Esophagus squamous epithelium (tissue), 5 donors: ENCODE data around the gene CXCL14. TPM values are rescaled to one million over a fixed set of nuclear protein-coding genes. Genes with fewer than 3 reads are reported as not detected.

Source experiments
- DNase-seq: peaks from one replicate; lab custom pipeline; 2025; lab: John Stamatoyannopoulos, UW
- H3K27ac ChIP-seq, 4 donors: fragments of 200-600 bp; sonication (generic); one replicate each; pipeline ENCODE4 v1.5.1; 2016 to 2019; ENCODE audit warnings: mild to moderate bottlenecking in 1 of 4
- H3K27me3 ChIP-seq, 4 donors: fragments of 200-600 bp; sonication (generic); 1 replicate in 3 of 4; 2 replicates in 1 of 4; pipeline versions ENCODE4 v1.5.1 to v1.6.0; 2017 to 2021; ENCODE audit warnings: antibody characterized with exemption in 1 of 4
- H3K36me3 ChIP-seq, 3 donors: fragments of 200-600 bp; sonication (generic); one replicate each; pipeline ENCODE4 v1.5.1; 2016 to 2019
- H3K4me1 ChIP-seq, 3 donors: fragments of 200-600 bp; sonication (generic); one replicate each; pipeline ENCODE4 v1.5.1; 2017 to 2019
- H3K4me3 ChIP-seq, 4 donors: fragments of 200-600 bp; sonication (generic); 1 replicate in 3 of 4; 2 replicates in 1 of 4; pipeline ENCODE4 v1.5.1; 2016 to 2019; ENCODE audit warnings: mild to moderate bottlenecking in 2 of 4, moderate library complexity in 1 of 4
- H3K9me3 ChIP-seq, 3 donors: fragments of 200-600 bp; sonication (generic); one replicate each; pipeline ENCODE4 v1.5.1; 2016 to 2019
- POLR2A ChIP-seq, 4 donors: fragments of 450-650 bp; IDR thresholded peaks; one replicate each; pipeline ENCODE4 v1.6.1; 2017; ENCODE audit warnings: antibody characterized with exemption in 4 of 4, mild to moderate bottlenecking in 4 of 4, moderate library complexity in 3 of 4
- WGBS, 2 donors: methylation state at CpG; one replicate each; pipeline ENCODE4 v1.1.5; 2018; 5-methylcytosine and 5-hydroxymethylcytosine counted together
- intact Hi-C: fragments of 100-400 bp; cut with DNase I; formaldehyde crosslinking; loops from one replicate; pipeline ENCODE4 v1.15.0; 2022
- total RNA-seq, 4 donors: library from RNA; depleted of rRNA; stranded (reverse); fragments of >200 nt; gene quantifications; one replicate each; pipeline ENCODE4 v1.1.0, GENCODE V29; 2016
- TF ChIP-seq, protein P1 (sequence below), 6 experiments: fragments of 450-650 bp in 4 of 6; fragments of 200-600 bp in 2 of 6; sonication (generic) in 2 of 6; IDR thresholded peaks; one replicate each; pipeline ENCODE4 v1.5.1; 2016 to 2019; ENCODE audit warnings: antibody characterized with exemption in 6 of 6, mild to moderate bottlenecking in 4 of 6, moderate library complexity in 4 of 6
- donor health status: DM: yes; HTN: yes; CAD: no.

Gene CXCL14
- total RNA-seq, 4 donors from 2014 or later: 23.1 to 160 (median 95.4) TPM

DNA sequence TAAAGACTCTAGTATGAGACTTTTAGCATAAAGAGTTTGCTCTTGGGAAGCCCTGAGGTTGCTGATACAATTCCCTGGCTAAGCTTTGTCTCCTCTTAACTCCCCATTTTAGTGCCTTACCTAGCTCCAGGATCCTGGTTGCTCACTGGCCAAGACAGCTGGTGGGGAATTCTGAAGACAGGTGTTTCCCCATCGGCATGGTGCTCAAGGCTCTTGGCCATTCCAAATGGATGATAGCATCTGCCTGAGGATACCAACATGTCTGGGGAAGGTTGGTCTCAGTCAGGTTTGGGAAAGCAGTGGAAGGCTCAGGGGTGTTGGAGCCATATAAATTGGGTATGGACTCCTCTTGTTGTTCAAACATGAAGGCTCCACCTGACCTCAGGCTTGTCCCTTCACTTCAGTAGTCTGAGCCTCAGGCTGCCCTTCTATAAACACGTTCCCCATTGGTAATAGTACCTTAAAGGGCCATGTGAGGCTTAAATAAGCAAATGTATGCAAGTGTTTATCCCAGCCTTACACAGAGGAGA is 44.5 kb upstream of the CXCL14 start:
- 79 to 83% methylated on average over 2 of the region's 2 CpGs for WGBS, 2 donors
- Histone ChIP-seq H3K4me1 (no peaks in the 10 kb centered on the region), H3K27me3 (no peaks in the 10 kb centered on the region), H3K27ac (no peak overlapping the region), H3K4me3 (no peak overlapping the region), H3K9me3 (peaks cover 0 to 20% (median 0%) of the 10 kb centered on the region in 3 donors), H3K36me3 (no peaks in the 10 kb centered on the region)
- intact Hi-C loops: no loop called here
- DNase-seq: no peak
- TF ChIP-seq POLR2A (IDR thresholded peaks at IDR 0.05): no peak
- TF ChIP-seq, protein P1, sequence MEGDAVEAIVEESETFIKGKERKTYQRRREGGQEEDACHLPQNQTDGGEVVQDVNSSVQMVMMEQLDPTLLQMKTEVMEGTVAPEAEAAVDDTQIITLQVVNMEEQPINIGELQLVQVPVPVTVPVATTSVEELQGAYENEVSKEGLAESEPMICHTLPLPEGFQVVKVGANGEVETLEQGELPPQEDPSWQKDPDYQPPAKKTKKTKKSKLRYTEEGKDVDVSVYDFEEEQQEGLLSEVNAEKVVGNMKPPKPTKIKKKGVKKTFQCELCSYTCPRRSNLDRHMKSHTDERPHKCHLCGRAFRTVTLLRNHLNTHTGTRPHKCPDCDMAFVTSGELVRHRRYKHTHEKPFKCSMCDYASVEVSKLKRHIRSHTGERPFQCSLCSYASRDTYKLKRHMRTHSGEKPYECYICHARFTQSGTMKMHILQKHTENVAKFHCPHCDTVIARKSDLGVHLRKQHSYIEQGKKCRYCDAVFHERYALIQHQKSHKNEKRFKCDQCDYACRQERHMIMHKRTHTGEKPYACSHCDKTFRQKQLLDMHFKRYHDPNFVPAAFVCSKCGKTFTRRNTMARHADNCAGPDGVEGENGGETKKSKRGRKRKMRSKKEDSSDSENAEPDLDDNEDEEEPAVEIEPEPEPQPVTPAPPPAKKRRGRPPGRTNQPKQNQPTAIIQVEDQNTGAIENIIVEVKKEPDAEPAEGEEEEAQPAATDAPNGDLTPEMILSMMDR (IDR thresholded peaks at IDR 0.05): no peak

DNA sequence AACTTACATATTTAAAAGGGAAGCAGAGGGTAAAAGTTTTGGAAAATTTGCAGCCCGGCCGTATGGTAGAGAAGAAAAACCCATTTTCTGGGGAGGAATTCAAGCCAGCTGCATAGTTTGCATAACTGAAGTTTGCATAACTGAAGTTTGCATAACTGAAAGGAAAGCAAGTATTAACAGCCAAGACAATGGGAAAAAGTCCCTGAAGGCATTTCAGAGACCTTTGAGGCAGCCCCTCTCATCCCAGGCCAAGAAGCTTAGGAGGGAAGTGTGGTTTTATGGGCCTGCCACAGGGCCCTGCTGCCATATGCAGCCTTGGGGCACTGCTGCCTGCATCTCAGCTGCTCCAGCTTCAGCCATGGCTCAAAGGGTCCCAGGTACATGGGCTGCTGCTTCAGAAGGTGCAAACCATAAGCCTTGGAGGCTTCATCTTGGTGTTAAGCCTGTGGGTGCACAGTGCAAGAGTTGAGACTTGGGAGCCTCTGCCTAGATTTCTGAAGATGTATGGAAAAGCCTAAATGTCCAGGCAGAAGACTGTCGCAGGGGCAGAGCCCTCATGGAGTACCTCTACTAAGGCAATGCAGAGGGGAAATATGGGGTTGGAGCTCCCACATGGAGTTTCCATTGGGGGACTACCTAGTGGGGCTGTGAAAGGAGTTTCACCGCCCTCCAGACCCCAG is 36.9 kb upstream of the CXCL14 start:
- no peak overlapping the region for H3K27ac ChIP-seq
- no peaks in the 10 kb centered on the region for H3K27me3 ChIP-seq
- peaks cover 0 to 20% (median 9%) of the 10 kb centered on the region in 3 donors for H3K9me3 ChIP-seq
- no peak for DNase-seq
- WGBS, 2 donors: 43 to 66% methylated on average over 3 to 4 of the region's 4 CpGs
- no peak overlapping the region for H3K4me3 ChIP-seq
- no peaks in the 10 kb centered on the region for H3K36me3 ChIP-seq
- H3K4me1 ChIP-seq: no peaks in the 10 kb centered on the region
- TF ChIP-seq POLR2A (IDR thresholded peaks at IDR 0.05): no peak
- TF ChIP-seq, protein P1 (IDR thresholded peaks at IDR 0.05): no peak
- intact Hi-C loops: no loop called here

DNA sequence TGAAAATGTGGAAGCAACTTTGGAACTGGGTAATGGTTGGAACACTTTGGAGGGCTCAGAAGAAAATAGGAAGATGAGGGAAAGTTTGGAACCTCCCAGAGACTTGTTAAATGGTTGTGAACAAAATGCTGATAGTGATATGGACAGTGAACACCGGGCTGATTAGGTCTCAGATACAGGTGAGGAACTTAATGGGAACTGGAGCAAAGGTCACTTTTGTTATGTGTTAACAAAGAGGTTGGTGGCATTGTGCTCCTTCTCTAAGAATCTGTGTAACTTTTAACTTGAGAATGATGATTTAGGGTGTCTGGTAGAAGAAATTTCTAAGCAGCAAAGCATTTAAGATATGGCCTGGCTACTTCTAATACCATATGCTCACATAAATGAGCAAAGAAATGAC is 36.4 kb upstream of the CXCL14 start:
- Histone ChIP-seq H3K27me3 (no peaks in the 10 kb centered on the region), H3K9me3 (peaks cover 0 to 18% (median 9%) of the 10 kb centered on the region in 3 donors), H3K36me3 (no peaks in the 10 kb centered on the region), H3K4me3 (no peak overlapping the region), H3K4me1 (peaks cover 0 to 5% (median 0%) of the 10 kb centered on the region in 3 donors), H3K27ac (no peak overlapping the region)
- intact Hi-C loops: no loop called here
- WGBS, 2 donors: 78 to 93% methylated on average over 1 of the region's 1 CpG
- DNase-seq: no peak
- no peak for TF ChIP-seq POLR2A (IDR thresholded peaks at IDR 0.05)
- TF ChIP-seq, protein P1 (IDR thresholded peaks at IDR 0.05): no peak

DNA sequence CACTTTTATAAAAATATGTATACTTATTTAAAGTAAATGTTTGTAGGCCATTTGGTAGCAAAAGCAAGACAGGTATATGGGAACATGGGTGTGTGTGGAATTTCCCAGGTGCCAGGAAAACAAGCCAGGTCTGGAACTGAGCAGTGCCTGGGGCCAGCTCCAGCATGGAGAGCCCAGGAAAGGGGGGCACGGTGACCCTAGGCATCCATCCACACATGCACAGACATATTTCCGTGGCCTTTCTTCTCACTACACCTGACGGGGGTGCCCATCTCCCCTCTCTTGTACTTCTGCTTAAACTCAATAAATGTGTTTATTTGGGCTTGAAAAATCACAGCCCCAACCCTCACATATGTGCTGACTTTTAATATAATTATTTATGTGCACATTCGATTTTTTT is 31.2 kb upstream of the CXCL14 start:
- H3K9me3 ChIP-seq: no peaks in the 10 kb centered on the region
- H3K27me3 ChIP-seq: no peaks in the 10 kb centered on the region
- no peak overlapping the region for H3K4me3 ChIP-seq
- intact Hi-C loops: no loop called here
- H3K4me1 ChIP-seq: peaks cover 0 to 30% (median 9%) of the 10 kb centered on the region in 3 donors
- WGBS, 2 donors: 50 to 55% methylated on average over 4 of the region's 4 CpGs
- H3K27ac ChIP-seq: no peak overlapping the region
- no peak for DNase-seq
- TF ChIP-seq, protein P1 (IDR thresholded peaks at IDR 0.05): no peak
- no peak for TF ChIP-seq POLR2A (IDR thresholded peaks at IDR 0.05)
- no peaks in the 10 kb centered on the region for H3K36me3 ChIP-seq

DNA sequence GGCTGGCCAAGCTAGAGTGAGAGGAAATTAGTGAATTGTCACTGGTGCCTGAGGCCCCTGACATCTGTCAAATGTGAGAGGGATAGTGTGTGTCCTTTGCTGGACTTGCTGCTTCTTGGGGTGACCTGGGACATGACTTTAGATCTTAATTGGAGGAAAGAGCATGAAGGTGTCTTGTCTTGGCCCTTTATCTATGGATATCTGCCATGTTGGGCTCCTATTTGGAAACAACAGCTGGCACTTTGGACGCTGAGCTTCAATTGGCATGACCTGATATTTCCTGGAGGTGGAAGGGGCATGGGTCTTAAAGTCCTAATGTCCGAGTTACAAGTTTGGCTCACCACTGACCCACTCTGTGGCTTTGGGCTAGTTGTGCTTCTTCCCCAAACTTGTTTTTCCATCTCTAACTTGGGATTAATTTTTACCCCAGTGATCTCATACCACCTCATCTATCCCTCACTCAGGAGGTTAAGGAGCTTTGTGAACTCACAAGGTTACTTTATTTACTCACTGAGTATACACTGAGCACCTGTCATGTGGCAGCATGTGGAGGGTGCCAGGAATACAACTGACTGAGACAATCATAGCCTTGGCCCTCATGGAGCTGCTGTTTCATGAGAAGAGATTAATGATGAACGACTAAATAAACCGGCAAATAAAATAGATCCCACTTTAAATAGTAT is 30.1 kb upstream of the CXCL14 start:
- peaks cover 2 to 34% (median 9%) of the 10 kb centered on the region in 3 donors for H3K4me1 ChIP-seq
- WGBS, 2 donors: 36 to 54% methylated on average over 3 to 4 of the region's 4 CpGs
- H3K4me3 ChIP-seq: no peak overlapping the region
- DNase-seq: no peak
- H3K27ac ChIP-seq: peak overlapping the region in 3 of 4 donors; percentile 25 to 56 (median 55)
- TF ChIP-seq, protein P1 (IDR thresholded peaks at IDR 0.05): no peak
- no peak for TF ChIP-seq POLR2A (IDR thresholded peaks at IDR 0.05)
- H3K36me3 ChIP-seq: no peaks in the 10 kb centered on the region
- H3K27me3 ChIP-seq: no peaks in the 10 kb centered on the region
- no peaks in the 10 kb centered on the region for H3K9me3 ChIP-seq
- intact Hi-C loops: no loop called here
